A673 (cell line): ENCODE measurements around the gene MESP1. TPM values are rescaled to one million over a fixed set of nuclear protein-coding genes. Genes with fewer than 3 reads are reported as not detected.

Experiments
- BruUV-seq: library from RNA; stranded (reverse); fragments of 400-500 nt; replicated peaks from 2 replicates; lab custom pipeline; 2021; lab: Mats Ljungman, UMichigan
- CTCF ChIA-PET: fragments of 300-600 bp; sonication (Branson Sonifier 250); formaldehyde crosslinking; loops from one replicate; lab custom pipeline; 2022; ENCODE audit warnings: antibody characterized with exemption; lab: Charles Lee
- POLR2A ChIA-PET: fragments of 300-600 bp; sonication (Branson Sonifier 250); formaldehyde crosslinking; loops from one replicate; lab custom pipeline; 2022; ENCODE audit warnings: antibody characterized with exemption; ENCODE audit not compliant: low non-redundant PET; lab: Charles Lee
- DNase-seq: peaks from one replicate; pipeline ENCODE4 v3.0.0-alpha.2; 2015; ENCODE audit warnings: low spot score
- H3K27ac ChIP-seq: fragments of 200-600 bp; sonication (generic); 2 replicates; pipeline ENCODE4 v1.5.1; 2016; ENCODE audit warnings: mixed run types, low read depth, mild to moderate bottlenecking, mixed read lengths, antibody characterized with exemption, low read length; ENCODE audit not compliant: poor library complexity, severe bottlenecking
- H3K27me3 ChIP-seq: fragments of 200-600 bp; sonication (generic); replicated peaks from 2 replicates; pipeline ENCODE4 v1.6.1; 2017; ENCODE audit warnings: mixed run types, low read depth, mild to moderate bottlenecking, mixed read lengths, antibody characterized with exemption, low read length; ENCODE audit not compliant: insufficient read depth, poor library complexity
- H3K36me3 ChIP-seq: fragments of 200-600 bp; sonication (generic); 2 replicates; pipeline ENCODE4 v1.6.1; 2016; ENCODE audit warnings: mixed run types, mild to moderate bottlenecking, mixed read lengths, antibody characterized with exemption, low read length; ENCODE audit not compliant: insufficient read depth, poor library complexity, severe bottlenecking
- H3K4me1 ChIP-seq: fragments of 200-600 bp; sonication (generic); 2 replicates; pipeline ENCODE4 v1.6.1; 2017; ENCODE audit warnings: mixed run types, mild to moderate bottlenecking, mixed read lengths, antibody characterized with exemption, low read length; ENCODE audit not compliant: insufficient read depth, poor library complexity, severe bottlenecking
- H3K4me3 ChIP-seq: fragments of 200-600 bp; sonication (generic); 2 replicates; pipeline ENCODE4 v1.5.1; 2016; ENCODE audit warnings: low read depth, mixed run types, mild to moderate bottlenecking, mixed read lengths, low read length; ENCODE audit not compliant: poor library complexity, severe bottlenecking
- H3K9me3 ChIP-seq: fragments of 200-600 bp; sonication (generic); 2 replicates; pipeline ENCODE4 v1.6.1; 2016; ENCODE audit warnings: mixed run types, low read depth, mild to moderate bottlenecking, mixed read lengths, antibody characterized with exemption, low read length; ENCODE audit not compliant: poor library complexity, severe bottlenecking
- CTCF ChIP-seq: fragments of 300-800, 200-600 bp; sonication (generic); conservative IDR thresholded peaks from 2 replicates; pipeline ENCODE4 v1.5.1; 2017; ENCODE audit warnings: low read depth, mild to moderate bottlenecking, antibody characterized with exemption, low read length, moderate library complexity, mixed read lengths
- EZH2 ChIP-seq: fragments of 200-600 bp; sonication (generic); IDR thresholded peaks from 2 replicates; pipeline ENCODE4 v1.6.1; 2017; ENCODE audit warnings: borderline replicate concordance, low read depth, mild to moderate bottlenecking, mixed read lengths, antibody characterized with exemption, low read length; ENCODE audit not compliant: poor library complexity, severe bottlenecking
- intact Hi-C: fragments of 100-400 bp; cut with micrococcal nuclease; formaldehyde crosslinking; loops from one replicate; pipeline ENCODE4 v1.10.0; 2022; ENCODE audit not compliant: unreplicated experiment
- total RNA-seq: library from RNA; stranded (reverse); gene quantifications from 2 replicates; pipeline ENCODE4 v1.2.3, GENCODE V29; 2021

The MESP1 gene
- total RNA-seq, 1 experiment from 2014 or later, result 6.5 TPM

GRCh38 chr15:89781891-89782618 lies 31.0 kb upstream of the MESP1 start:
- no peak overlapping the region for H3K4me3 ChIP-seq
- H3K36me3 ChIP-seq, result no peaks in the 10 kb centered on the region
- TF ChIP-seq EZH2 (no peak), CTCF (no peak)
- H3K27me3 ChIP-seq, result no peaks in the 10 kb centered on the region
- intact Hi-C loops, result no loop called here
- ChIA-PET CTCF (interaction anchor here (0.5 kb wide), 1 partner anchor 369 kb away, joined by 6 read pairs; no protein-coding TSS in a partner anchor), POLR2A (no interaction called here)
- H3K4me1 ChIP-seq, result no peaks in the 10 kb centered on the region
- DNase-seq, result no peak
- no TSS peak for BruUV-seq
- H3K27ac ChIP-seq, result no peak overlapping the region
- no peaks in the 10 kb centered on the region for H3K9me3 ChIP-seq

- no peaks in the 10 kb centered on the region for H3K27me3 ChIP-seq
- intact Hi-C loops, result no loop called here
- DNase-seq, result no peak
- H3K4me1 ChIP-seq, result peaks cover 9% of the 10 kb centered on the region
- no peak overlapping the region for H3K27ac ChIP-seq
- TF ChIP-seq EZH2 (no peak), CTCF (no peak)
- ChIA-PET POLR2A (no interaction called here), CTCF (no interaction called here)
- H3K4me3 ChIP-seq, result no peak overlapping the region
- H3K9me3 ChIP-seq, result no peaks in the 10 kb centered on the region
- no TSS peak for BruUV-seq
- H3K36me3 ChIP-seq, result no peaks in the 10 kb centered on the region
Measured at GRCh38 chr15:89781055-89781454, 30.0 kb upstream of the MESP1 start.

GRCh38 chr15:89780601-89781000 lies 29.6 kb upstream of the MESP1 start:
- Histone ChIP-seq H3K4me3 (no peak overlapping the region), H3K27me3 (no peaks in the 10 kb centered on the region), H3K36me3 (no peaks in the 10 kb centered on the region), H3K4me1 (peaks cover 10% of the 10 kb centered on the region), H3K9me3 (no peaks in the 10 kb centered on the region), H3K27ac (no peak overlapping the region)
- CTCF ChIA-PET, result no interaction called here
- no TSS peak for BruUV-seq
- DNase-seq, result no peak
- no peak for TF ChIP-seq EZH2
- TF ChIP-seq CTCF, result no peak
- intact Hi-C loops, result no loop called here
- POLR2A ChIA-PET, result no interaction called here
